Suprapubic skin (tissue), 3 donors: ENCODE measurements around the gene CTNS.
"Not testable (repeated sequence)": the region's sequence is repeated elsewhere in the genome, so short reads cannot be mapped to it uniquely, and the experiment has no call there.

Experiments
- CTCF ChIP-seq, 2 donors: fragments of 200-600 bp in 1 of 2; fragments of 450-650 bp in 1 of 2; sonication (generic) in 1 of 2; IDR thresholded peaks; one replicate each; pipeline ENCODE4 v1.5.1; 2016 to 2019; ENCODE audit warnings: antibody characterized with exemption in 2 of 2, mild to moderate bottlenecking in 1 of 2, moderate library complexity in 1 of 2
- EP300 ChIP-seq: sonication (generic); formaldehyde crosslinking; IDR thresholded peaks from one replicate; pipeline ENCODE4 v1.6.1; 2017; ENCODE audit warnings: antibody characterized with exemption
- POLR2A ChIP-seq, 2 donors: fragments of 450-650 bp; IDR thresholded peaks; one replicate each; pipeline ENCODE4 v1.6.1; 2017; ENCODE audit warnings: antibody characterized with exemption in 2 of 2, mild to moderate bottlenecking in 2 of 2, moderate library complexity in 2 of 2

DNA sequence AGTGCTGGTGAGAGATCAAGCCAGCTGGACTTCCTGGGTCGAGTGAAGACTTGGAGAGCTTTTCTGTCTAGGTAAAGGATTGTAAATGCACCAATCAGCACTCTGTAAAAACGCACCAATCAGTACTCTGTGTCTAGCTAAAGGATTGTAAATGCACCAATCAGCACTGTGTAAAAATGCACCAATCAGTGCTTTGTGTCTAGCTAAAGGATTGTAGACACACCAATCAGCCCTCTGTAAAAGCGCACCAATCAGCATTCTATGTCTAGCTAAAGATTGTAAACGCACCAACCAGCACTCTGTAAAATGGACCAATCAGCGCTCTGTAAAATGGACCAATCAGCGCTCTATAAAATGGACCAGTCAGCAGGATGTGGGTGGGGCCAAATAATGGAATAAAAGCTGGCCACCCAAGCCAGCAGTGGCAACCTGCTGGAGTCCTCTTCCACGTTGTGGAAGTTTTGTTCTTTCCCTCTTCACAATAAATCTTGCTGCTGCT is 65.5 kb downstream of the CTNS start:
- not testable (repeated sequence) for TF ChIP-seq POLR2A (IDR thresholded peaks at IDR 0.05); CTCF (IDR thresholded peaks at IDR 0.05); EP300
